Forelimb muscle (tissue), 1 donor: Measurements from ENCODE around the gene SEMA3E. TPM values are rescaled to one million over a fixed set of nuclear protein-coding genes. Genes with fewer than 3 reads are reported as not detected.
"Not testable (repeated sequence)": the region's sequence is repeated elsewhere in the genome, so short reads cannot be mapped to it uniquely, and the experiment has no call there.

ENCODE experiments used
- DNase-seq: peaks from one replicate; pipeline ENCODE4 v3.0.0-alpha.2; 2013; ENCODE audit warnings: low read depth
- polyA plus RNA-seq: library from polyadenylated mRNA; unstranded; fragments of 120-200 nt; gene quantifications from one replicate; pipeline ENCODE4 v1.2.1, GENCODE V29; 2013; ENCODE audit not compliant: insufficient read length

Gene SEMA3E
- polyA plus RNA-seq, 1 donor, result 1.6 TPM

GRCh38 chr7:83486957-83487356 lies 162.0 kb downstream of the SEMA3E start:
- no peak for DNase-seq

DNA sequence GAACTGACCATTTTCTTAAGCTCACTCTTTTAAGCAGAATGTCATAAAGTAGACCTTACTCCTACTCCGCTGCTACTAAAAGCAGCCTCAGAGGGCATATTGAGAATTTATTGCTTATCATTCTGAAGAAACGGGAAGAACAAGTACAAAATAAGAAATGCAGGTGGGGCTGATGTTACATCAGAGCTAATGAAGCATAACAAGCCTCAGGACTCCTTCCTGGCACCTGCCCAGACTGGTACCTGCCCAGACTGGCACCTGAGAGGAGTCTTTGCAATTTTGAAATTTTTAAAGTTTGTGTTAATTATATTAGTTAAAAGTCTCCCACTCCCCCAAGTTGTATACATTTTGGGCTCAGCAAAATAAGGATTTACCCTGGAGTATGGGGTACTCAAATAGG lies 162.4 kb downstream of the SEMA3E start:
- no peak for DNase-seq

- DNase-seq, result no peak
Measured at GRCh38 chr7:83484826-83485225, 164.1 kb downstream of the SEMA3E start.

- DNase-seq, result no peak
Measured at GRCh38 chr7:83484266-83484665, 164.7 kb downstream of the SEMA3E start.

- DNase-seq, result no peak
Measured at GRCh38 chr7:83478616-83479015, 170.3 kb downstream of the SEMA3E start.

DNA sequence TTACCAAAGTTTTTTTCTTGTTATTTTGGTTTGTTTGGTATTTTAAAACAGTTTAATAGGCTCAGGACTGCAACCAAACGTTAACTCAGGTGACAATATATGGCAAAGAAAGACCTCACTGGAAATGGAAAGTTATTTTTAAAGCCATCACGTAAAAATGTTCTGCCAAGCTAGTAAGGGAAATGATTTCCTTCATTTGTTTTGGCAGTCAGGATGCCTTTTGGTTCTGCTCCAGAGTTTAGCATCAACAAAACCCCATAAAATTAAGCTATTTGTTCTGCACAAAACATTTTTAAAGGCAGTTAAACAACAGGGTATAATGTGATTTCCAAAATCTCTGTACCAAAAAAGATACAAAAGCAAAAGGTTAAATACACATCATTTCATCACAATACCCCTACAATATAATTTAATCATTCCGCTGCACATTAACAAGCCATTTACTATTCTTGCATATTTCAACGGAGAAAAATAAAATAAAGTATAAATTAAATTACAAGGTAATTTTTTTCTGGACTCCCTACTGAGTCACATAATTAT lies 172.4 kb downstream of the SEMA3E start:
- no peak for DNase-seq

DNA sequence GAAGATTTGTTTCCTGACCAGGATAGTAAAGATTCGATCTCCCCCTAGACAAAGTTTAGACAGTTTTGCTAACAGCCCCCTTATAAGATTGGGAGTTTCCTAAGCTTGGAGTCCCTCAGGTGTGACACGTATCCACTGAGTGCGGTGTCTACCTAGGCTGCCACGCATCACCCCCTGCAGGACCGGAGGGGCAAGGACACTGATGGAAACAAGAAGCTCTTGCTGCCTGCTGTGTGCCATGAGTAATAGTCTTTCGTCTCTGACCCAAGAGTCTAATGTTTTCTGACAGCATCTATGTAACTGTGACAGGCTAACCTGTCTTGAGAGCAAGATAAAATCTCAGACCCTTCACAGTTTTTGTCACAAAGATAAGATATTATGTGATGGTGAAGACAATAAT lies 173.5 kb downstream of the SEMA3E start:
- DNase-seq, result no peak

DNA sequence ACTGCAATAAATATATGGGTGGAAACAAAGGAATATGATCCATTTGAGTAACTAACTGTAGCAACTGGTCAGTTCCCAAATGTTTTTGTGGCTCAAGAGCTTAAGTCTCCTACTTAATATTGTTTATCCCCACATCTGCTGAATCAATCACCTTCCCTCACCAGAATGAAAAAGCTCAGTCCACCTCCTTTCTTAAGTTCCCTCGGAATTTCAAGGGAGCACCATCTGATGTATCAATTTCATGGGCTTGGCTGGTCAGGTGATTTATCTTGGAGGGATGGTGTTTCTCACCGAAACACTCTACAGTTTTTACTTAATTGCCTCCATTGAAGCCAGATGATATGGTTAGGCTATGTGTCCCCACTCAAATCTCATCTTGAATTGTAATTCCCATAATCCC lies 176.6 kb downstream of the SEMA3E start:
- DNase-seq, result no peak

- no peak for DNase-seq
Measured at GRCh38 chr7:83469491-83469890, 179.4 kb downstream of the SEMA3E start.

- no peak for DNase-seq
Measured at GRCh38 chr7:83469076-83469475, 179.9 kb downstream of the SEMA3E start.

- no peak for DNase-seq
Measured at GRCh38 chr7:83468251-83468739, 180.6 kb downstream of the SEMA3E start.

DNA sequence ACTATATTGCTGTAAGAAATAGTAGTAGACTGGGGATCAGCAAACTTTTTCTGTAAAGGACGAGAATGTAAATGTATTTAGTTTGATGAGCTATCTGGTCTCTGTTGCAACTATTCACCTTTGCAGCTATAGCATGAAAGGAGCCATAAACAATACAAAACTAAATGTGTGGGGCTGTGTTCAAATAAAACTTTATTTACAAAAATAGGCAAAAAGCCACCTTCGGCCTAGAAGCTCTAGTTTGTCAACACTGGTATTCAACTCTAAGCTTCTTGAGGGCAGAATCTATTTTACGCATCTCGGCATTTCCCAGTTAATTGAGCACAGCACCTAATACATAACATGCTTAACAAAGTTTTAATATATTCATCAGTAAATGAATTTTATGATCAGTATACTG lies 181.4 kb downstream of the SEMA3E start:
- DNase-seq, result no peak

DNA sequence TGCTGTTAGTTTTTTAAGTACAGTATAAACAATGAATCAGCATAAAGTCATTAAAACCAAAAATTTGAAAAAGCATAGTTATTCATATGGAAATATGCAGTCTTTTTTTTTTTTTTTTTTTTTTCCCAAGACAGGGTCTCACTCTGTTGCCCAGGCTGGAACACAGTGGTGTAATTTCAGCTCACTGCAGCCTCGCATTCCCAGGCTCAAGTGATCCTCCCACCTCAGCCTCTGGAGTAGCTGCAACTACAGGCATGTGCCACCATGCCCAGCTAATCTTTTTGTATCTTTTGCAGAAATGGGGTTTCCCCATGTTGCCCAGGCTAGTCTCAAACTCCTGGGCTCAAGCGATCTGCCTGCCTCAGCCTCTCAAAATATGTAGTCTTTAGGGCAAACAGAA lies 182.0 kb downstream of the SEMA3E start:
- no peak for DNase-seq

- DNase-seq, result no peak
Measured at GRCh38 chr7:83466187-83466923, 182.6 kb downstream of the SEMA3E start.

GRCh38 chr7:83465643-83466042 lies 183.3 kb downstream of the SEMA3E start:
- DNase-seq, result no peak

DNA sequence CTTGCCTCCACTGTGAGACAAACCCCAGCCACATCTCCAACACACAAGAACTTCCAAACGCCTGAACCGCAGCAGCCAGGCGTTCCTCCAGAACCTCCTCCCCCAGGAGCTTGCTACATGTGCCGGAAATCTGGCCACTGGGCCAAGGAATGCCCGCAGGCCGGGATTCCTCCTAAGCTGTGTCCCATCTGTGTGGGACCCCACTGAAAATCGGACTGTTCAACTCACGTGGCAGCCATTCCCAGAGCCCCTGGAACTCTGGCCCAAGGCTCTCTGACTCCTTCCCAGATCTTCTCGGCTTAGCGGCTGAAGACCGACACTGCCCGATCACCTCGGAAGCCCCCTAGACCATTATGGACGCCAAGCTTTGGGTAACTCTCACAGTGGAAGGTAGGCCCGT lies 187.1 kb downstream of the SEMA3E start:
- DNase-seq, result not testable (repeated sequence)

- not testable (repeated sequence) for DNase-seq
Measured at GRCh38 chr7:83459930-83460653, 188.8 kb downstream of the SEMA3E start.

DNA sequence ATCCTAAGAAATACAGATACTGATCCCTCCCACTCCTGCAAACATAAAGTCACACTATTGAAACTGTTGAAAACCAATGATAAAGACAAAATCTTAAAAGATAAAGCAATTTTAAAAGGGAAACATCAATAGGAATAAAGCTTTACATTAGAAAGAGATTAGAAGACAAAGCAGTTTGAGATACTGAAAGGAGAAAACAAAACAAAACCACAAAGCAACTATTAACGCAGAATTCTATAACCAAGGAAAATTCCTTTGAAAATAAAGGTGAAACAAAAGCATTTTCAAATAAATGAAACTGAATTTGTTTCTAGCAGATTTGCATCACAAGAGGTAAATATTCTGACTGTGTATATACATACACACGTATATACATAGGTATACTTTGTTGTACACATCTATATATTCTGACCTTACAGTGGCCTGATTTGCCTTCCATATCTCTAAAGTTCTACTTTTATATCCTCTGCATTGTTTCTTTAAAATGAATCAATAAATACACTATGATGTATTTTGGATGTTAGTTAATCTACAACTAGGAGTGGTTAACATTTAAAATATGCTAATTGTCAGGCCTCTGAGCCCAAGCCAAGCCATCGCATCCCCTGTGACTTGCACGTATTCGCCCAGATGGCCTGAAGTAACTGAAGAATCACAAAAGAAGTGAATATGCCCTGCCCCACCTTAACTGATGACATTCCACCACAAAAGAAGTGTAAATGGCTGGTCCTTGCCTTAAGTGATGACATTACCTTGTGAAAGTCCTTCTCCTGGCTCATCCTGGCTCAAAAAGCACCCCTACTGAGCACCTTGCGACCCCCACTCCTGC lies 189.6 kb downstream of the SEMA3E start:
- DNase-seq, result not testable (repeated sequence)

GRCh38 chr7:83457022-83457892 lies 191.7 kb downstream of the SEMA3E start:
- no peak for DNase-seq

DNA sequence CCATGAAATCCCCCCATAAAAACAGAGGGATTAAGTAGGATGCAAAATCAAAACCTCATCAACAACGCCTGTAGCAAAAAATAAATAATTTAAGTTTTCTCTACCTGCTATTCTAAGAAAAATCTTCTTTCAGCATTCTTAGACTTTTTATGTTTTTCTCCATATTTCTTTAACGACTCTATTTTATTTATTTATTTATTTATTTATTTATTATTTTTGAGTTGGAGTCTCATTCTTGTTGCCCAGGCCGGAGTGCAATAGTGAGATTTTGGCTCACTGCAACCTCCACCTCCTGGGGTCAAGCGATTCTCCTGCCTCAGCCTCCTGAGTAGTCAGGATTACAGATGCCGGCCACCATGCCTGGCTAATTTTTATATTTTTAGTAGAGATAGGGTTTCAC lies 192.5 kb downstream of the SEMA3E start:
- DNase-seq, result no peak

- no peak for DNase-seq
Measured at GRCh38 chr7:83455612-83456011, 193.3 kb downstream of the SEMA3E start.
